Middle frontal gyrus (tissue), 1 donor: Measurements from ENCODE around the gene PSMB3.

Source experiments
- DNase-seq: peaks from one replicate; pipeline ENCODE4 v3.0.0-alpha.2; 2015; ENCODE audit warnings: low spot score; ENCODE audit errors: extremely low spot score

PSMB3 gene

GRCh38 chr17:38752308-38753070 is at the start of gene PSMB3:
TSS of gene PSMB3 (plus strand) at chr17:38752741. CDS start at chr17:38752827, 86 bp downstream.
- peak; percentile 99 for DNase-seq

GRCh38 chr17:38702916-38703741 is 49.4 kb upstream of the PSMB3 start:
- no peak for DNase-seq

DNA sequence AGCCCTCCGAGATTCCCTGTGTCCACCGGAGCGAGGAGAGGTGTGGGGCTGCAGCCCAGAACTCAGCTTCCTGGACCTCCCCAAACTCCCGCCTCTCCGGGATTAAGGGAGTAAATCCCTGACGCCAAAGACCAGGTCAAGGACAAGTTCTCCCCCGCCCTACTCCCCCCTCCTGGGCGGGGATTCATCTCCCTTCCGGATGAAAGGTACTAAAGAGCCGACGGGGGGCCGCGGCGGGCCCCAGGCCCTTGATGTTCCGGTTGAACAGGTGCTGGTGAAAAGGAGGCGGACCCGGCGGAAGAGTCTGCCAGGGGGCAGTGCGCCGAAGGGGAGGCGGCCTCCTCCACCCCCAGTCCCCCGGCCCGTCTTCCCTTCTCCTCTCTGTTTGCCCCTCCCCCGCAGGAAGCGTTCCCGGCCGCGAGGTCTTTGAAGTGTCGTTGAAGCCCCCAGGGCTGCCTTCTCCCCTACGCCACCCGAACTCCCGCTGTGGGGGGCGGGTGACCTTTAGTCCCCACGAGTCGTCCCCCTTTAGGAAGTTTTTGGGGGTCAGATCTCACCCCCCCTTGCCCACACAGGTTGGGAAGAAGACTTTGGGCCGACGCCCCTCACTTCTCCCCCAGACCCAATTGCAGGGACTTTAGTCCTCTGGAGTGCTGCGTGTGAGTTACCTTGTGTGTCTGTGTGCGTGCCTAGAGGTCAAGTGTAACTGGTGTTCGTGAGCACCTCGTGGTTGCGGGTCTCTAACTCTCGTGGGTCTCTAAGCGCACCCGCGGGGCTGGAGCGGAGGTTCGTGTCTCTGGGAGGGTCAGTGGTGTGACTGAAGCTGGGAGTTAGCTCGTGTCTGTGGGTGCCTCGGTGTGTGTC is 48.6 kb upstream of the PSMB3 start:
- no peak for DNase-seq

- peak; percentile 65 for DNase-seq
These were observed 47.7 kb upstream of the PSMB3 start, which contains the start of gene MLLT6 for GRCh38 chr17:38704606-38705522. TSS of gene MLLT6 (plus strand) at chr17:38705273. CDS start at chr17:38705633, 360 bp downstream.

GRCh38 chr17:38705523-38705802 is 47.1 kb upstream of the PSMB3 start:
- DNase-seq = no peak

GRCh38 chr17:38705803-38706504 is 46.6 kb upstream of the PSMB3 start:
- DNase-seq = no peak

GRCh38 chr17:38706505-38707216 is 45.9 kb upstream of the PSMB3 start:
- DNase-seq = no peak

GRCh38 chr17:38707678-38708351 is 44.7 kb upstream of the PSMB3 start:
- no peak for DNase-seq

- DNase-seq = no peak
These were observed 43.3 kb upstream of the PSMB3 start for GRCh38 chr17:38709104-38709820.

GRCh38 chr17:38709864-38710603 is 42.5 kb upstream of the PSMB3 start:
- DNase-seq = no peak

DNA sequence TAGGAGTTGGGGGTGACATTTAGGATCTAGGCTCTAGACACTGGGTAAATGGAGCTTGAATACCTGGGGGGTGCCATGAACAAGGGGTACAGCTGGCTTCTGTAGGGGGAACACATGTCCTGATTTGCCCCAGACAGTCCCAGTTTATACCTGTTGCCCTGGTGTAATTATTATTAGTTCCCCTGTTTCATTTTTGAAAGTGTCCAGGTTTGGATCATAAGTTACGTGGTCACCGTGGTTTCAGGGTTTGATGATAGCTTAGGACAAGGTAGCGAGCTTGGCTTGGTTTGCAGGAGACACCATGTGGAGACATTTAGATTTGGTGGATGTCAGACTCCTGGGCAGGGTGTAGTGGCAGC is 42.0 kb upstream of the PSMB3 start:
- DNase-seq = no peak

DNA sequence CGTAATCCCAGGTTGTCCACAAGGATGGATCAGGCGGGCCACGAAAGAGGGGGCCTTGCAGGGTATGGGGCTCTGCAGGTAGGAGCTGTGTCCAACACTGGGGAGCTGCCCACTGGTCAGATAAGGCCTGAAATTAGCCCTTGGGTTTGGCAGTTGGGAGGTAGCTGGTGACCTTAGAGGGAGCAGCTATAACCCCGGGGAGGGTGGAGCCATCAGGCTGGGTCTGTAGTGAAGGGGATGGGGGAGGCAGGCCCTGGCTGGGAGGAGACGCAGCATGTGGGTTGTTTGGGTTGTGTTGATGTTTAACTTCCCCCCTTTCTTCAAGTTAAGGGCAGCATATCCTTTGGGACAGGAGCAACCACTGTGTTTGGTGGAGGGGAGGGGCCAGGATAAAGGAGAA is 41.6 kb upstream of the PSMB3 start:
- no peak for DNase-seq

GRCh38 chr17:38711792-38712571 is 40.6 kb upstream of the PSMB3 start:
- no peak for DNase-seq

DNA sequence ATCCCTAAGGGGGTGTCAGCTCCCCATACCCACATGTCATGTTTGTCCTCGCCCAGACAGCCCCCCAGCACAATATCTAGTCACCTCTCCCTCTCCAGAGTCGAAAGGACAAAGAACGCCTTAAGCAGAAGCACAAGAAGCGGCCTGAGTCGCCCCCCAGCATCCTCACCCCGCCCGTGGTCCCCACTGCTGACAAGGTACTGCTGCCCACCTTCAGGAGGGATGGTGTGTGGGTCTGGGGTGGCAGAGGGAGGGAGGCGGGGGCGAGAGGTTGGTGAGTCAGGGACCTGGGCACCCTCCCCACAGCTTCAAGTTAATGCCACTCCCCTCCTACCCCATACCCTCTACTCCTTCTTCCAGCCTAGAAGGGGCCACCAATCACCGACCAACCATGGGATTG is 39.9 kb upstream of the PSMB3 start:
- DNase-seq = no peak

GRCh38 chr17:38713456-38714075 is 39.0 kb upstream of the PSMB3 start:
- no peak for DNase-seq

- DNase-seq = no peak
These were observed 37.2 kb upstream of the PSMB3 start for GRCh38 chr17:38715216-38715943.
